Sigmoid colon (tissue), 7 donors: ENCODE data around the gene MLIP. TPM values are rescaled to one million over a fixed set of nuclear protein-coding genes. Genes with fewer than 3 reads are reported as not detected.

Experiments used
- DNase-seq: peaks from one replicate; pipeline ENCODE4 v3.0.0-alpha.2; 2019
- H3K27ac ChIP-seq, 4 donors: fragments of 200-600 bp; sonication (generic); one replicate each; pipeline ENCODE4 v1.5.1; 2016 to 2019; ENCODE audit warnings: mild to moderate bottlenecking in 1 of 4
- H3K27me3 ChIP-seq, 3 donors: fragments of 200-600 bp; sonication (generic); one replicate each; pipeline ENCODE4 v1.5.1; 2019; ENCODE audit warnings: mild to moderate bottlenecking in 1 of 3
- H3K36me3 ChIP-seq, 4 donors: fragments of 200-600 bp; sonication (generic); one replicate each; pipeline ENCODE4 v1.5.1; 2016 to 2019
- H3K4me1 ChIP-seq, 4 donors: fragments of 200-600 bp; sonication (generic); one replicate each; pipeline ENCODE4 v1.5.1; 2017 to 2019
- H3K4me3 ChIP-seq, 4 donors: fragments of 200-600 bp; sonication (generic); one replicate each; pipeline ENCODE4 v1.5.1; 2017 to 2019; ENCODE audit warnings: mild to moderate bottlenecking in 2 of 4, moderate library complexity in 1 of 4
- H3K9me3 ChIP-seq, 4 donors: fragments of 200-600 bp in 3 of 4; sonication (generic) in 3 of 4; one replicate each; pipeline versions ENCODE4 v1.5.1 to v1.6.1; 2013 to 2019
- EP300 ChIP-seq, 4 donors: sonication (generic); formaldehyde crosslinking; IDR thresholded peaks; one replicate each; pipeline ENCODE4 v1.6.1; 2017; ENCODE audit warnings: antibody characterized with exemption in 4 of 4
- POLR2A ChIP-seq, 2 donors: fragments of 450-650 bp; IDR thresholded peaks; one replicate each; pipeline ENCODE4 v1.6.1; 2016; ENCODE audit warnings: antibody characterized with exemption in 2 of 2, mild to moderate bottlenecking in 2 of 2, moderate library complexity in 2 of 2
- POLR2AphosphoS5 ChIP-seq, 4 donors: sonication (generic); formaldehyde crosslinking; IDR thresholded peaks; one replicate each; pipeline ENCODE4 v1.6.1; 2017; ENCODE audit warnings: antibody characterized with exemption in 4 of 4
- WGBS, 2 donors: extraction: QIAGEN DNeasy Blood & Tissue Kit; methylation state at CpG; one replicate each; pipeline ENCODE4 v1.1.7; 2013; 5-methylcytosine and 5-hydroxymethylcytosine counted together
- intact Hi-C: fragments of 100-400 bp; cut with DNase I; formaldehyde crosslinking; loops from one replicate; pipeline ENCODE4 v1.15.1; 2023
- polyA plus RNA-seq, 3 donors: library from polyadenylated mRNA; stranded (reverse); fragments of 200-250 nt; gene quantifications; one replicate each; pipeline ENCODE4 v1.2.3, GENCODE V29; 2013
- total RNA-seq, 4 donors: library from RNA; depleted of rRNA; stranded (reverse); fragments of >200 nt; gene quantifications; one replicate each; pipeline ENCODE4 v1.1.0, GENCODE V29; 2016
- TF ChIP-seq, protein P1 (sequence below), 4 experiments: fragments of 450-650 bp in 3 of 4; fragments of 200-600 bp in 1 of 4; IDR thresholded peaks; one replicate each; pipeline ENCODE4 v1.5.1; 2016 to 2019; ENCODE audit warnings: antibody characterized with exemption in 4 of 4, mild to moderate bottlenecking in 3 of 4, moderate library complexity in 2 of 4
- donor health status: healthy with polysubstance abuse.
- donor health status: Bipolar disorder and iron deficiency.
- donor health status: healthy.

The MLIP gene
- total and polyA plus RNA-seq, 7 donors: 0.31 to 2.8 (median 1.2) TPM; not detected in 2

DNA sequence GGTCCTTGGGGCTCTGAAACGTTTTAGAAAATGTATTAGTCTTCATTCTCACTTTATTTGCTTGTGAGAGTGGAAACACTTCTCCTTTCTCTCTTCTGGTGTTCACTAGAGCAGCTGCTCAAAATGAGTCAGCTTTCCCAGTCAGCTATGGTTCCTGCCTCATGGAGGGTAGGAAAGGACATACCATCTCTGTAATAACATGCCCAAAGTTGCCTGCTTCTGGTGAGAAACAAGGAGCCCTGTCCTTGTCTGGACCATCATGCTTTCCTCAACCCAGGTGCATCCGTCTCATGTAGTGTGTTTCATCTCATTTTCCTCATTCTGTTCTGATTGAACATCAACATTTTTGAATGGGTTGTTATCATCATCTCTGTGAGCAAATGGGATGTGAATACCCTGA lies 179.9 kb downstream of the MLIP start:
- WGBS, 2 donors: 59 to 76% methylated on average over 2 of the region's 2 CpGs
- no peak overlapping the region for H3K4me3 ChIP-seq
- TF ChIP-seq, protein P1, sequence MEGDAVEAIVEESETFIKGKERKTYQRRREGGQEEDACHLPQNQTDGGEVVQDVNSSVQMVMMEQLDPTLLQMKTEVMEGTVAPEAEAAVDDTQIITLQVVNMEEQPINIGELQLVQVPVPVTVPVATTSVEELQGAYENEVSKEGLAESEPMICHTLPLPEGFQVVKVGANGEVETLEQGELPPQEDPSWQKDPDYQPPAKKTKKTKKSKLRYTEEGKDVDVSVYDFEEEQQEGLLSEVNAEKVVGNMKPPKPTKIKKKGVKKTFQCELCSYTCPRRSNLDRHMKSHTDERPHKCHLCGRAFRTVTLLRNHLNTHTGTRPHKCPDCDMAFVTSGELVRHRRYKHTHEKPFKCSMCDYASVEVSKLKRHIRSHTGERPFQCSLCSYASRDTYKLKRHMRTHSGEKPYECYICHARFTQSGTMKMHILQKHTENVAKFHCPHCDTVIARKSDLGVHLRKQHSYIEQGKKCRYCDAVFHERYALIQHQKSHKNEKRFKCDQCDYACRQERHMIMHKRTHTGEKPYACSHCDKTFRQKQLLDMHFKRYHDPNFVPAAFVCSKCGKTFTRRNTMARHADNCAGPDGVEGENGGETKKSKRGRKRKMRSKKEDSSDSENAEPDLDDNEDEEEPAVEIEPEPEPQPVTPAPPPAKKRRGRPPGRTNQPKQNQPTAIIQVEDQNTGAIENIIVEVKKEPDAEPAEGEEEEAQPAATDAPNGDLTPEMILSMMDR (IDR thresholded peaks at IDR 0.05): no peak
- no peak for TF ChIP-seq POLR2A (IDR thresholded peaks at IDR 0.05)
- no peak for TF ChIP-seq EP300 (IDR thresholded peaks at IDR 0.05)
- TF ChIP-seq POLR2AphosphoS5 (IDR thresholded peaks at IDR 0.05): no peak
- intact Hi-C loops: no loop called here
- no peaks in the 10 kb centered on the region for H3K27me3 ChIP-seq
- DNase-seq: no peak
- H3K27ac ChIP-seq: no peak overlapping the region
- no peaks in the 10 kb centered on the region for H3K9me3 ChIP-seq
- H3K36me3 ChIP-seq: no peaks in the 10 kb centered on the region
- H3K4me1 ChIP-seq: no peaks in the 10 kb centered on the region

DNA sequence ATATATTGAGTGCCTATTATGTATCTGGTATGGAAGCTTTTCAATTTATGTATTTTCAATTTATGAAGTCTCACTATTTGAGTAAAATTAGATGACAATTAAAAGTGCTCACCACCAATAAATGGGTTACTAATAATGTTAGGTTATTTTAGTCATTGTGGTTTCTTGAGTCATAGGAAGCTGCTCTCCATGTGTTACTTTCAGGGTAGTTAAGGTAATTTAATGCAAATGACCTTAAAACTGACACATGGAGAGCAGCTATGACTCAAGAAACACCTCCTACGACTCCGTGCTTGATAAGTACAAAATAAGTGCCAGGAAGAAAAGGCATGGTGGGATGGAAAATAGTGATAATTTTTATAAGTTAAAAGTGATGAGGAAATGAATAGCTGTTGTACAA lies 180.5 kb downstream of the MLIP start:
- Histone ChIP-seq H3K27ac (no peak overlapping the region), H3K27me3 (no peaks in the 10 kb centered on the region), H3K9me3 (no peaks in the 10 kb centered on the region), H3K4me3 (no peak overlapping the region), H3K4me1 (no peaks in the 10 kb centered on the region), H3K36me3 (no peaks in the 10 kb centered on the region)
- 79 to 86% methylated on average over 2 of the region's 2 CpGs for WGBS, 2 donors
- no peak for DNase-seq
- intact Hi-C loops: no loop called here
- TF ChIP-seq POLR2AphosphoS5 (IDR thresholded peaks at IDR 0.05) (no peak), EP300 (IDR thresholded peaks at IDR 0.05) (no peak), POLR2A (IDR thresholded peaks at IDR 0.05) (no peak)
- TF ChIP-seq, protein P1 (IDR thresholded peaks at IDR 0.05): no peak

DNA sequence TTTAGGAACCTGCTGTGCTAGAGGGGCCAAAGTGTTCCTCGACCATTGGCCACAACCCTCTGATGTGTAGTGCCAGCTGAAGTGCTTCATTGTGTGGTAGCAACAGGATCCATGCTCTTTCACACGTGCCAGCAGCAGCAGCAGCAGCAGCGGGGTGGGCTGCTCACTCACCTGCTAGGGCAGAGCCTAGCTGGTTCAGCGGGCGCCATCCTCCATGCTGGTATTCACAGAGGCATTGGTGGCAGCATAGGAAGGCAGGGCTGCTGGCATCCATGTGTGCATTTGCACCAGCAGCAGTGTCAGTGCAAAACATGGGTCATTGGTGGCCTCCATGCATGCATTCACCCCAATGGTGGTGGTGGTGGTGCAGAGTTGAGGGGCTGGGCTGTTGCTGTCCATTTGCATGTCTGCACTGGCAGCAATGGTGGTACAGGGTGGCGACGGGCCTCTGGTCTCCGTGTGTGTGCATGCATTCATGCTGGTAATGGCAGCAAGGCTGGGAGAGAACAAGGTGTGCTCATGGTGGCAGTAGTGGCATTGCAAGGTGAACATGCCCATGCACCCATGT lies 183.8 kb downstream of the MLIP start:
- H3K9me3 ChIP-seq: no peaks in the 10 kb centered on the region
- no peak for DNase-seq
- H3K27ac ChIP-seq: no peak overlapping the region
- no peaks in the 10 kb centered on the region for H3K36me3 ChIP-seq
- WGBS, 2 donors: 87 to 94% methylated on average over 8 of the region's 8 CpGs
- H3K4me1 ChIP-seq: no peaks in the 10 kb centered on the region
- no peaks in the 10 kb centered on the region for H3K27me3 ChIP-seq
- no peak overlapping the region for H3K4me3 ChIP-seq
- TF ChIP-seq EP300 (IDR thresholded peaks at IDR 0.05) (no peak), POLR2A (IDR thresholded peaks at IDR 0.05) (no peak), POLR2AphosphoS5 (IDR thresholded peaks at IDR 0.05) (no peak)
- TF ChIP-seq, protein P1 (IDR thresholded peaks at IDR 0.05): no peak
- intact Hi-C loops: no loop called here

DNA sequence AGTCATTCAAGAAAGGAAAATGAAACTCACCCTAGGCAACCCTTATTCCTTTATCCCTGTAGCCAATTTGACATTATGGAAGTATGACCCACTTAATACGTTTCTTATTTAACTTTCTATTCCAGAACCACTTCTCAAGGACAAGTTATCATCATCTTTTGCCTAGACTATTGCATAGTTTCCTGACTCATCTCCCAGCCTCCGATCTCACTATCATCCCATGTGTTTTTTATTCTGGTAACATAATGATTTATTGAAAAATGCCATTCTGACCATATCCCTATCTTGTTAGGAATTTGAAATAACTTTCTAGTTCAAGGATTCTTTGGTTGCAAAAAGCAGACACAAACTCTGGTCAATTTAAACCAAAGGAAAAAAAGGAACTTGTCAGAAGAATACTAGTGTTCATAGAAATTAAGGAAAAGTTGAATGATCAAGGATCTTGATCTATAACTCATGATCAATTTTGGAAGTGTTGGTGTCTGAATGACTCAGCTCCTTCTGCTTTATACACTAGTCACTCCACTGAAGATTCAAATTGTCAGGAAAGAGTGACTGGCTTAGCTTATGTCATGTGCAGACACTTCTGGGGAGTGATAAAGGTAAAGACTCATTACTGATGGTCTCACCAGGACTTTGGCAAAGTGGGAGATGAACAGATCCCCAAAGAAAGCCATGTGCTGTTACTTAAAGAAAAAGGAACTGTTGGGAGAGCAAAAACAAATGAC lies 188.5 kb downstream of the MLIP start:
- Histone ChIP-seq H3K27me3 (no peaks in the 10 kb centered on the region), H3K9me3 (no peaks in the 10 kb centered on the region), H3K4me1 (no peaks in the 10 kb centered on the region), H3K36me3 (no peaks in the 10 kb centered on the region), H3K27ac (no peak overlapping the region), H3K4me3 (no peak overlapping the region)
- TF ChIP-seq EP300 (IDR thresholded peaks at IDR 0.05) (no peak), POLR2A (IDR thresholded peaks at IDR 0.05) (no peak), POLR2AphosphoS5 (IDR thresholded peaks at IDR 0.05) (no peak)
- TF ChIP-seq, protein P1 (IDR thresholded peaks at IDR 0.05): no peak
- no peak for DNase-seq
- WGBS, 2 donors: 89 to 91% methylated on average over 2 of the region's 2 CpGs
- intact Hi-C loops: no loop called here
